ENCODE results near the gene REG4. TPM values are rescaled to one million over a fixed set of nuclear protein-coding genes. Genes with fewer than 3 reads are reported as not detected.

REG4 gene
- total and polyA plus RNA-seq, 2 of the 13 experiments (the other 11 are each of a cell fraction or from before 2014, with no cell fraction given): not detected

GRCh38 chr1:119771770-119772169, 39.5 kb downstream of the REG4 start:
- CTCF ChIA-PET (ENCODE audit: low intra/inter-chr PET ratio, low total read pairs): interaction anchor here (1.8 kb wide), 1 partner anchor 28 kb away, joined by 7 read pairs; no protein-coding TSS in a partner anchor
- FAIRE-seq: no peak
- TF ChIP-seq MTA3 (CRISPR knock-in tag; IDR thresholded peaks at IDR 0.05): no peak
- no peak for TF ChIP-seq ZNF451 (CRISPR knock-in tag; IDR thresholded peaks at IDR 0.05)
- TF ChIP-seq ZFX (CRISPR knock-in tag; IDR thresholded peaks at IDR 0.05; ENCODE audit: low read depth): no peak
- no peak for TF ChIP-seq MTF2 (CRISPR knock-in tag; IDR thresholded peaks at IDR 0.05; ENCODE audit: borderline replicate concordance)
- no peak for TF ChIP-seq NR1H2 (CRISPR knock-in tag; IDR thresholded peaks at IDR 0.05; ENCODE audit: borderline replicate concordance, low read depth)
- TF ChIP-seq MAF1 (CRISPR knock-in tag; IDR thresholded peaks at IDR 0.05; ENCODE audit: borderline replicate concordance): no peak
- TF ChIP-seq, protein P1, sequence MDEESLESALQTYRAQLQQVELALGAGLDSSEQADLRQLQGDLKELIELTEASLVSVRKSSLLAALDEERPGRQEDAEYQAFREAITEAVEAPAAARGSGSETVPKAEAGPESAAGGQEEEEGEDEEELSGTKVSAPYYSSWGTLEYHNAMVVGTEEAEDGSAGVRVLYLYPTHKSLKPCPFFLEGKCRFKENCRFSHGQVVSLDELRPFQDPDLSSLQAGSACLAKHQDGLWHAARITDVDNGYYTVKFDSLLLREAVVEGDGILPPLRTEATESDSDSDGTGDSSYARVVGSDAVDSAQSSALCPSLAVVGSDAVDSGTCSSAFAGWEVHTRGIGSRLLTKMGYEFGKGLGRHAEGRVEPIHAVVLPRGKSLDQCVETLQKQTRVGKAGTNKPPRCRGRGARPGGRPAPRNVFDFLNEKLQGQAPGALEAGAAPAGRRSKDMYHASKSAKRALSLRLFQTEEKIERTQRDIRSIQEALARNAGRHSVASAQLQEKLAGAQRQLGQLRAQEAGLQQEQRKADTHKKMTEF (CRISPR knock-in tag; IDR thresholded peaks at IDR 0.05): no peak
- no peak for TF ChIP-seq ZNF468 (CRISPR knock-in tag; IDR thresholded peaks at IDR 0.05)
- no peak for TF ChIP-seq ZC3H4 (CRISPR knock-in tag; IDR thresholded peaks at IDR 0.05; ENCODE audit: borderline replicate concordance)
- TF ChIP-seq ZNF407 (CRISPR knock-in tag; IDR thresholded peaks at IDR 0.05; ENCODE audit: not compliant biosample characterization): no peak
- no peak for TF ChIP-seq HMGXB4 (CRISPR knock-in tag; IDR thresholded peaks at IDR 0.05; ENCODE audit: borderline replicate concordance in 1 of 2, low read depth in 1 of 2)
- TF ChIP-seq STAG1 (CRISPR knock-in tag; IDR thresholded peaks at IDR 0.05): no peak
- TF ChIP-seq PTBP1 (IDR thresholded peaks at IDR 0.05; ENCODE audit: low read depth, low read length, poor library complexity, severe bottlenecking): no peak
- TF ChIP-seq MIER3 (CRISPR knock-in tag; IDR thresholded peaks at IDR 0.05; ENCODE audit: borderline replicate concordance): no peak

More at GRCh38 chr1:119771770-119772169, 39.5 kb downstream of the REG4 start:
- no peaks in the 10 kb centered on the region for H3K9me3 ChIP-seq (ENCODE audit: low read length)
- no peak overlapping the region for H3K9ac ChIP-seq (ENCODE audit: insufficient read depth, low read depth, low read length)
- no peak overlapping the region for H3K27ac ChIP-seq (ENCODE audit: extremely low read length, insufficient read depth, low read length)
- POLR2A ChIA-PET: interaction anchor here (1.1 kb wide), 1 partner anchor 8 kb away, joined by 3 read pairs; no protein-coding TSS in a partner anchor
- H3K4me1 ChIP-seq (ENCODE audit: insufficient read depth, low read length): peaks cover 100% of the 10 kb centered on the region
- H3K4me3 ChIP-seq (replicated peaks in 1 of 3; ENCODE audit: insufficient read depth in 1 of 3, low read depth in 2 of 3, low read length in 3 of 3): no peak overlapping the region
- H3K36me3 ChIP-seq (replicated peaks in 1 of 2; ENCODE audit: control insufficient read depth in 1 of 2, insufficient read depth in 2 of 2, low read length in 2 of 2): no peaks in the 10 kb centered on the region
- no peak overlapping the region for H2AFZ ChIP-seq (ENCODE audit: low read length)
- no peak overlapping the region for H3K4me2 ChIP-seq (ENCODE audit: low read depth, low read length)
- intact Hi-C loops (cut with micrococcal nuclease; ENCODE audit: unreplicated experiment): no loop called here
- 0 out of 5 replicates have a peak, but pooled peaks cover 0 to 1% of the 10 kb centered on the region in 2 experiments for H3K27me3 ChIP-seq (ENCODE audit: control insufficient read depth in 1 of 2, insufficient read depth in 2 of 2, low read length in 2 of 2)
- 40% methylated on average over 3 of the region's 3 CpGs for WGBS (ENCODE audit: low lambda C conversion rate)
- H3K79me2 ChIP-seq (ENCODE audit: insufficient read depth, low read length): no peaks in the 10 kb centered on the region
- ATAC-seq (no peak), DNase-seq (ENCODE audit: low spot score) (no peak)
- BruUV-seq (replicated peaks): no TSS peak
- H4K20me1 ChIP-seq (ENCODE audit: insufficient read depth, low read length): no peaks in the 10 kb centered on the region
- in situ Hi-C loops (cut with HindIII; ENCODE audit: extremely low pct_ligation_motif_present, low pct_unique_long_range_greater_than_20kb): no loop called here

All from HepG2 (cell line).